GM19468 (cell line): ENCODE data around the gene FBXL7.

Experiments used
- ATAC-seq: cut with Tn5 transposase; IDR thresholded peaks from one replicate; pipeline ENCODE4 v1.9.1; 2021; ENCODE audit warnings: mild to moderate bottlenecking, moderate library complexity, moderate number of reproducible peaks; ENCODE audit not compliant: unreplicated experiment; ENCODE audit errors: extremely low read depth

Gene FBXL7

GRCh38 chr5:15694696-15695214 is 194.8 kb downstream of the FBXL7 start:
- ATAC-seq = no peak

GRCh38 chr5:15695215-15695731 is 195.3 kb downstream of the FBXL7 start:
- no peak for ATAC-seq

- no peak for ATAC-seq
Observed at GRCh38 chr5:15700373-15700772, 200.4 kb downstream of the FBXL7 start.

GRCh38 chr5:15702102-15702501 is 202.1 kb downstream of the FBXL7 start:
- no peak for ATAC-seq

DNA sequence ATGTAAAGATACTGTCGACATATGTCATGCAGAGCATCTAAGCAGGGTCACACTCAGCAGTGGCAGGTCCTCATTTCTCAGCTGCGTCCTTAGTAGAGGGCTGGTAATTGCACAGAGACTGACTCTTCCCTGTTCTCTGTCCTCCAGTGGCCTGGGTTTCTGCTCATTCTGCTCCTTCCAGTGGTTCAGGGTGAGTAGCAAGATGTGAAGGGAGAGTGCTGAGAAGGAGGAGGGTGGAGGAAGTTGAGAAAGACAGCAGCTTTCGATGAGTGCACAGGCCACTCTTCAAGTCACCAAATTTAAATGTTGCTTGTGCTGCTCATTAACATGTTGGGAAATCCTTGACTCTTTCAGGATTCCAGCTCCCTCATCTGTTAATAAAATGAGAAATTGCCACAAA is 203.9 kb downstream of the FBXL7 start:
- no peak for ATAC-seq

- no peak for ATAC-seq
Observed at GRCh38 chr5:15704397-15704947, 204.5 kb downstream of the FBXL7 start.

- ATAC-seq = no peak
Observed at GRCh38 chr5:15707631-15708030, 207.7 kb downstream of the FBXL7 start.

DNA sequence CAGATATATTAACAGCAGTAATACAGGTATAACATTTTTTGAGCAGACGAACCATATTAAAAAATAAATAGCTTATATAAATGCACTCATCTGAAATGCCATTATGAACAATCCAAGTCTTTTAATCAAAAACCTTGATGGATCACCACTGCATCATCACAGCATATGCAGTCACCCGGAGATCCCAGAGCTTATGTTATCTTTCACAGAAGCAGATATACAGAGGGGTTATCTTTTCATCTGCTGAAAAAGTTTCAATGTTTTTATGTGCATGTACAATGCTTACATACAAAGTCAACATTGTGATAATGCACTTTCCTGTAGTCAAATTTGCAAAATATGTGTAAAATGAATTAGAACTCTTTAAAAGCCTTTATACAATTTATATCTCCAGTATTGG is 211.9 kb downstream of the FBXL7 start:
- no peak for ATAC-seq

GRCh38 chr5:15715535-15715934 is 215.6 kb downstream of the FBXL7 start:
- no peak for ATAC-seq

DNA sequence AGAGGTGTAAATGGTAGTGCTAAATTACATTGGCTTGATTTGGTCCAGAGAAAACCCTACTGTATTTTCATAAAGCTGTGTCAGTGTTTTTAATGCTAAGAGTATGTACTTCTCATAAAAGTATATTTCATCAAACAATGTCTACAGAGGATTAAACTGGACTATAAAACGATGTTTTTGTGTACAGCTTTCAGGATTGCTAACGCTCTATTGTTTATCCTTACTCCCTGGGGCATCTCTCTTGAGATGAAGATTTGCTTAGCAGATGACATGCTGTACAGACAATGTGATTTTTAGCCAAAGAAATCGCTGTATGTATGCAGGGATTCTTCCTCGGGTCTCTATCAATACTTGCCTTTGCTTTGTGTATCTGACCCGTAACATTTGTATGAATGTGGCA is 216.0 kb downstream of the FBXL7 start:
- no peak for ATAC-seq

DNA sequence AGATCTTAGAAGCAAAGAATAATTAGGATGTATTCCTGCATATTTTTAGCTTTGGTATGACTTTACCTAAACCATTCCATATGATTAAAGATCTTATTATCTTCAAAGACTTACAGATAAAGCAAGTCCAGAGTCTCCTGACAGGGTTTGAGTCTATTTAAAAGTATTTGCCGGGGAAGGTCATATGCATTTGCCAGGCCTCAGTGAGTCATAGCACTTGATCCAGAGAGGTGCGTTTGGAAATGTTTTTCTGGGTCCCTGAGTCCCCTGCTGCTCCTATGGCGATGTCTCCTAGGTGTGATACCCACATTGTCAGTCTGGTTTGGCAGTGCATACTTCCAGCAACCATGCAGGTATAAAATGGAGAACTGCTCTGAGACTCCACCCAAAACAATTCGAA is 217.0 kb downstream of the FBXL7 start:
- ATAC-seq = no peak

- no peak for ATAC-seq
Observed at GRCh38 chr5:15718421-15719179, 218.6 kb downstream of the FBXL7 start.

DNA sequence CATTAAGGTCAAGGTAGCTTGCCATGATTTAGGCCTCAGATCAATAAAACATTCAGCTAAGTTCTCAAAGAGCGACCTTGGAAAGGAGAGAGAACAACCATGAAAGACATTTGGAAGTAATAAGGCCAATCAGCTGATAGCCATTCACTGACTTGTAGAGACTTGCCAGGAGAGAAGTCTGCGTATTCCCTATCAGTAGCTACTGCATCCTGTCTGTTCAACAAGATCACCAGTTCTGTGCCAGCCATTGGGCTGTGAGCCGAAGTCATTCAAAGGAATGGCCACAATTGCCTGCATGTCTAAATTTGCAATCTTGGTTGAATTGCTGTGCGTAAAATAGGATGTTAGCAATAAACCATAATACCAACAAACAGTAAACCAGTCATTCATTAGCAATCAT is 219.8 kb downstream of the FBXL7 start:
- no peak for ATAC-seq

DNA sequence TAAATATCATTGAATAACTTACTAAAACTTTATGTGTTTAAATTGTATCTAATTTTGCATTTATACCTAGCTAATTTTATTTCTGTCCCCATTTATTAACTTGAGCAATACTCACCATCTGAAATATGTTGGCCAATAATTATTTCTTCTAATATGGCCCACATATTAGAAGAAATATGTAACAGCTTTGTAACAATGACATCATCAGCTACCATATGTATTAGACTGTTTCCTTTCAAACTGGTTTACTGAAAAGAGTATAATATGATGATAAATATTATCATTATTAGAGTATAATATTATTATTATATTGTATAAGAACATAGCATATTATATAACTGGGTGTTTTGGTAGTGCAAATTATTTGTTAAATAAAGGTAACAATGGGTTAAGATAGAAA is 220.5 kb downstream of the FBXL7 start:
- no peak for ATAC-seq

DNA sequence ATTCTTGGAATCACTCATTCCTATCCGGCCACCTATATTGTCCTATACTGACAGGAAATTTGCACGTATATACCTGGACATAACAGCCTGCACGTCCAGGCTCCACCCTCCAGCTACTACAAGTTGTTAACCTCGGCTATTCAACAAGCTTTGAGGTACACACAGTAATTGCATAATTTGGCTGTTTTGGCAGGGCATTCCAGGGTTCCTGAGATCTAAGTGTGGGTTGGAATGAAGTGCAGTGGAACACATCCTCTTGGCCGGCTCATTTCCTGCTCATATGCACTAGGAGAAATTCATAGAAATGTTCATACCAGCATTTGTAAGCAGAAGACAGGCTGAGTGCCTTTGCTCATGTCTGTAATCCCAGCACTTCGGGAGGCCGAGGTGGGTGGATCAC is 222.3 kb downstream of the FBXL7 start:
- ATAC-seq = no peak

GRCh38 chr5:15727375-15727774 is 227.4 kb downstream of the FBXL7 start:
- ATAC-seq = no peak

GRCh38 chr5:15728811-15729210 is 228.8 kb downstream of the FBXL7 start:
- no peak for ATAC-seq

GRCh38 chr5:15731699-15732098 is 231.7 kb downstream of the FBXL7 start:
- ATAC-seq = no peak

DNA sequence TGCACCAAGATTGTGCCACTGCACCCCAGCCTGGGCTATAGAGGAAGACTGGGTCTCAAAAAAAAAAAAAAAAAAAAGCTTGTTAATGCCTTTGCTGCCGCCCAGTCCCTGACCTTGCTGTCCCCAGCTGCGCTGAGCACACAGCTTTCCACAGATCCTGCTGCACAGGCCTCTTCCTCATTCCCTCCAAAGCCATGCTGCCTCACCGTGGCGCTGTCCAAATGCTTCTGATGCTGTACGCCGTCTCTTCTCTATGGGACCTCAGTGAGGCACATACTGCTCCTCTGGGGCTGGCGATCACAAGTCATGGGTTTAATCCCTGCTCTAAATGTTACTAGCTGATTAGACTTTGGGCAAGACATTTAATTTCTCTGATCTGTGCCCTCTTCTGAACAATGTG is 234.1 kb downstream of the FBXL7 start:
- no peak for ATAC-seq

GRCh38 chr5:15737036-15737821 is 237.2 kb downstream of the FBXL7 start:
- no peak for ATAC-seq
